Ecto neural progenitor cell (in vitro differentiated cells): ENCODE data around the gene F2RL2.

Experiments
- DNase-seq: peaks from one replicate; pipeline ENCODE4 v3.0.0-alpha.2; 2018; ENCODE audit warnings: low spot score

The F2RL2 gene

DNA sequence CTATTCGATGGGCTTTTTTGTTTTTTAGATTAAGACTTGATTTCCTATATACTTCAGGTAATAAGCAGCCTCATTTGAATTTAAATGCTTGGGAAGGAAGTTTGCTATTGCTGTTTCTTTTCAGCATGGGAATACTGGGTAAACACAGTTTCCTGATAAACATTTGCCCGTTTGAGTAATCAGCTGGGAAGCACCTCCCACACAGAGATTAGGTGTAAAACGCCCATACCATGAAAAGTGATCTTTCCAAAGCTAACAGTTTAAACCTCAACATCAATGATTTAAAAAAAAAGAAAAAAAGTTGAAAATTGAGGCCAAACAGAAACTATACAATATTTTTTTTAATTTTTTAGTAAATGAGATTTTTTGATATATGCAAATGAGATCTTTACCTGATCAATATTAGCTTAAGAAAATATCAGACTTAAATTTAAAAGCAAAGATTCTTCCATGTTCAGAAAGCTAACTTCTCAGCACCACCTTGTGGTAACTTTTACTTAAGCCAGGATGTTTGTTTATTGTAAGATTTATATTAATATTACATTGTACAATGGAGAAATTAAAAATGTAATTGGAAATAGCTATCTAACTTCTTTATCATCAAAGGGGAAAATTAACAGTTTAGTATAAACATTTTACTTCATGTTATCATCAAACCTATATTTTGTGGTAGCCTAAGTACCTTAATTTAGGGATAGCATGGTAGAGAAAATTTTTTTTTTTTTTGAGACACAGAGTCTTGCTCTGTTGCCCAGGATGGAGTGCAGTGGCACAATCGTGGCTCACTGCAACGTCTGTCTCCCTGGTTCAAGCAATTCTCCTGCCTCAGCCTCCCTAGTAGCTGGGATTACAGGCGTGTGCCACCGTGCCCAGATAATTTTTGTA, 39.8 kb downstream of the F2RL2 start:
- DNase-seq, result no peak

DNA sequence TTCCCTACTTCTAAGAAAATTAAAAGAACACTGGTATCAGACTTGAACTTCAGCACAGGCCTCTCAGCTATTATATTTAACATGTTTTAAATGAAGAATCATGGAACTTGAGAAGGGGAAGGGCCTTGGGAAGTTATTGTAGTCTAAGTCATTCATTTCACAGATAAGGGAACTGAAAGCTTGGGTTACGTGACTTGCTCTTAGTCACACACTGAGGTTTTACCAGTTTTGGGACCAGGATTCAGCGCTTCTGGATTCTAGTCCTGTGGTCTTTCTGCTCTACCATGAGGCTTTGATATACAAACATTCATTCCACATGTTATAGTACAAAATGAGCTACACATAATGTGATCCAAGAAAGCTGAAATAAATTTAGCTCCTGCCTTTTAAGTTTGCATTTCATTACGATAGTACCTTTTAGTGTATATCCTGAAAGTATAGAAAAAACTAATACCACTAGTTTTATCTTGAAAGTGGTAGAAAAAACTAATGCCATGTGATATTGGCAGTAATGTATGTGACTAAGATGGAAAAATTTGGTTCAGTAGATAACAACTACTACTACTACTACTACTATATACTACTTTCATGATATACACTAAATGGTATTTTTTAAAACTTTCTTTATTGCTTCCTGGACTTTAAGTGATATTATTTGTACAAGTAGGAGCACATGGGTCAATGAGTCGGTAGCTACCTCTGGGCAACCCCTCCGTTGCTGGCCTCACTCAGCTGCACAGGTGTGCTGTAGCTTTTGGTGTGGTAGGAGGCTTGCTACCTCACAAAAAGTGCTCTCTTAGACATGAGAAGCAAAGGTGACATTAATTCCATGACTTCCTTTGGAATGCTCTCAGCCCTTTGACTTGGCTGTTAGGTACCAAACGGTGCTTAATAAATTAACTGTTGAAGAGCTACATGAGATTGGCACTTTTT, 40.7 kb downstream of the F2RL2 start:
- no peak for DNase-seq

DNA sequence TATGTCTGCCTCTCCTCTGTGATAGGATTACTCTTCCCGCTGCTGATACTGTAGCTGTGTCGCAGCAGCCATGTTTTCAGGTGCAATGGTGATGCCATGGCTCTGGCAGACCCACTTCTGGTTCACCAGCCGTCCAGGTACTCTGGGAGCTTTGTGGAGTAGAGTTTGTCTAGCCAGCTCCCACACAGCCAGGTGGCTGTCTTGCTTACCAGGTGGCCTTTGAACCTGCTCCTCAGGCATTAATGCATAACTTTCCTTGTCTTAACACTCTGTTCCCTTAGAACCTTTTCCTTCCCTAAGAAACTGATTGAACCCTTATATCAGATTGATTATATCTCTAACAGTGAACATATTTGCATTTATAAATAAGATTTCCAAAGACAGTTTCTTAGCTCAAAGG, 42.2 kb downstream of the F2RL2 start:
- DNase-seq, result no peak

DNA sequence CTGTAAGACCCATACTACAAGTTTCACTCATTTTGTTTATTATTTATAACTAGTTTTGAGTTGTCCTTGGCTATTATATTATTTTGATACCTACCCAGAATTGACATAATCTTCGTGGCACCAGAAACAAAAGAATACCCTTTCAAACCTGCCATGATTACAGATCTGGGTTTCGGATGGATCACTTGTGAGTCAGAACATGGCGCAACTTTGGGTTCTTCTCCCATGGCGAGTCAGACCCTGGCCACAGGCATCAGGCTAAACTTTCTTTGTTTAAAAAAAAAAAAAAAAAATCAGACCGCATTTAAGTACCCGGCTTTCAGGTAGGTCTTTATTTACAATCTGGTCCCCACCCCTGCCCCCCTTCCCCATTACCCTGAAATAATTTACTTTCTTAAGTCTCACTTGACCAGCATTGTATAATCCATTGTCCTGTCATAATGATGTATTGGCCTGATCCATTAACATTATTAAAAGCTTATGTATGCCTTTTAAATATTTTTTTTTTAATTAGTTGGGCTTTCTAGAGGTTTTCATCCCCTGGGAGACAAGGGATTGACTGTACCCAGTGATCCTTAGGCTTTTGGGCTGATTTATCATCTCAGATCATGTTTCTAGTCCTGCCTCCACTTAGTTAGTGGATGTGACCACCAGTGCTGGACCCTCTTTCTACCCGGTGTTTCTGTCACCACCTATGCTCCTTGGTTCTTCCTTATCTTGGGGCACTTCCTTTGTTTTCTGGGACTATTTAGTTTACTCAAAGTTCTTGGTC, 43.9 kb downstream of the F2RL2 start:
- DNase-seq, result no peak

DNA sequence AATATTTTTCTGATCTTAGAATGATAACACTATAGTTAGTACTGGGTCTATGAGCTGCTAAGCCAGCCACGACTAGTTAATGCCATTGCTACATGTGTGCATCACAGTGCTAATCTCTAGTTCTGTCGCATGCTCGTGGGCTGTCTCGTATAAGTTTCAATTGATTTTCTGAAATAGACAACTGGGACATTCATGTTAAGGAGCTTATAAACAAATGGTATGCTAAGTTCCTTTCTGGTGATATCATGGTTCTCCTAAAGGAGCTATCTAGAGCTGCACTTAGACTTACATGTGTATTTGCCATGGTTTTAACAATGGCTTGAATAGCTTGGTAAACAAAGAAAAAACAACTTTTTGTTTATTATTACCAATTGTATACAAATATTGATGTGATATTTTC, 46.2 kb downstream of the F2RL2 start:
- DNase-seq, result no peak

DNA sequence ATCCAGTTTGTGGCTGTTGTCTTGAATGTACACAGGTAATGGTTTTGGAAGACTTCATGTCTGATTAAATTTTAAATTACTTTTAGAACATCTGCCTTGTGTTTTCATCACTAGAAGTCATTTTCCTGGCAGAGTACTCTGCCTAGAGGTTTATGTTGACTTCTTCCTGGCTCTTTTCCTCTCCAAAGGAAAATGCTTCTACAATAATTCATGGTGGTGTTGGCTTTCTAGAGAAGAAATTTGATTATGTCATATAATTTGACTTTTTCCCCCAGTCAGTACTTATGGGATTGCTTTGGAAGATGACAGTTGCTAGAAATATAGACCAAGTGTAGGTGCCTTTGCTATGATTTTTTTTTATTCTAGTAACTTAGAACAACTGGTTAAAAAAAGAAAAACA, 46.8 kb downstream of the F2RL2 start:
- no peak for DNase-seq

DNA sequence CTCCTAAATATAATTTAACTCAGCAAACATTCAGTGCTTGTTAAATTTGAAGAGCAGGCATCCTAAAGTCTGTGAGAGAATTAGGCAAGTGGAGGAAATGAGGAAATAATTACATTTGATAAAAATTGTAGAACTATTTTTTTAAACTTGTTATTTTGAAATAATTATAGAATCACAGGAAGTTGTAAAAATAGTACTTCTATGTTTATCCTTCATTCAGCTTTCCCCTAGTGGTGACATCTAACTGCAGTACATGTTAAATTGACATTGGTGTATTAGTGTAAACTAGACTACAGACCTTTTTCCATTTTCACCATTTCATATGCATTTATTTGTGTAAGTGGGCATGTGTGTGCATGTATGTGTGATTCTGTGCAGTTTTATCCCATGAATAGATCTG, 51.6 kb downstream of the F2RL2 start:
- no peak for DNase-seq

DNA sequence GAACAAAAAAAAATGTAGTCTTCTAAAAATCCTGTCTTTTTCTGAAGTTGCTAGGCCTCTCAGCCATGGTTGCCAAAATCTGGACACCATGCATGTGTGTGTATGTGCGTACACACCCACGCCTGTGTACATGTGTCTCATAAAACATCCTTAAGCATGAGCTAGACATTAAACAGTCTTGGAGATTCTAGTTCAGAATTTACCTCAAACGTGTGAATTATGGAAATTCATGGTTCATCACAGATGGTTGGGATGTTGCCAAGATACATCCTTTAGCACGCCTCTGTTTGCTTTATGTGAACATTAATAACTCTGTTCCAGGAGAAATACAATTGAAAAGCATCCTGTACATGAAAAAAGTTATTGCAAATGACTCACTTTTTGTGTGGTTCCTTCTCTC, 53.0 kb downstream of the F2RL2 start:
- DNase-seq, result no peak
